HepG2 (cell line): ENCODE results near the gene NPAS2. TPM values are rescaled to one million over a fixed set of nuclear protein-coding genes. Genes with fewer than 3 reads are reported as not detected.

Experiments used
- CENPT ChIP-seq: sonication (generic); formaldehyde crosslinking; IDR thresholded peaks from 2 replicates; pipeline ENCODE4 v1.8.0; 2022; ENCODE audit warnings: low read depth, mild to moderate bottlenecking, moderate library complexity, missing genetic modification reagents
- CREBL2 ChIP-seq: sonication (generic); formaldehyde crosslinking; IDR thresholded peaks from 2 replicates; pipeline ENCODE4 v1.8.1; 2023; ENCODE audit warnings: missing genetic modification reagents, mild to moderate bottlenecking, borderline replicate concordance
- CSRNP1 ChIP-seq: sonication (generic); formaldehyde crosslinking; IDR thresholded peaks from 2 replicates; pipeline ENCODE4 v1.8.1; 2023; ENCODE audit warnings: mild to moderate bottlenecking, missing genetic modification reagents
- MAFG ChIP-seq: sonication (generic); formaldehyde crosslinking; IDR thresholded peaks from 2 replicates; pipeline ENCODE4 v1.5.1; 2020; ENCODE audit warnings: mild to moderate bottlenecking, missing genetic modification reagents
- NCOR1 ChIP-seq: fragments of 200-600 bp; sonication (generic); IDR thresholded peaks from 2 replicates; pipeline ENCODE4 v1.7.0; 2017; ENCODE audit warnings: antibody characterized with exemption, low read length, borderline replicate concordance
- ONECUT2 ChIP-seq: sonication (generic); formaldehyde crosslinking; IDR thresholded peaks from 2 replicates; pipeline ENCODE4 v1.4.0; 2020; ENCODE audit warnings: missing genetic modification reagents
- RNF219 ChIP-seq: sonication (generic); formaldehyde crosslinking; IDR thresholded peaks from 2 replicates; pipeline ENCODE4 v1.5.0; 2020; ENCODE audit warnings: mild to moderate bottlenecking, missing genetic modification reagents
- ZBTB40 ChIP-seq, 2 experiments: fragments of 450-650 bp in 1 of 2; sonication (generic) in 1 of 2; formaldehyde crosslinking in 1 of 2; IDR thresholded peaks; 2 replicates each; pipeline versions ENCODE4 v1.6.1 to v1.8.0; 2016 to 2022; ENCODE audit warnings: antibody characterized with exemption in 1 of 2, mild to moderate bottlenecking in 1 of 2, missing genetic modification reagents in 1 of 2
- ZFP1 ChIP-seq: IDR thresholded peaks from 2 replicates; pipeline ENCODE4 v1.6.1; 2016
- ZMAT3 ChIP-seq: sonication (generic); formaldehyde crosslinking; conservative IDR thresholded peaks from 2 replicates; pipeline ENCODE4 v1.7.0; 2021; ENCODE audit warnings: missing genetic modification reagents
- ZNF367 ChIP-seq: sonication (generic); formaldehyde crosslinking; IDR thresholded peaks from 2 replicates; pipeline ENCODE4 v1.4.0; 2020; ENCODE audit warnings: missing genetic modification reagents, borderline replicate concordance
- ZNF383 ChIP-seq: sonication (generic); formaldehyde crosslinking; IDR thresholded peaks from 2 replicates; pipeline ENCODE4 v1.4.0; 2020; ENCODE audit warnings: missing genetic modification reagents, mild to moderate bottlenecking, borderline replicate concordance
- ZNF589 ChIP-seq: sonication (generic); formaldehyde crosslinking; conservative IDR thresholded peaks from 2 replicates; pipeline ENCODE4 v1.8.0; 2022; ENCODE audit warnings: mild to moderate bottlenecking, moderate library complexity, missing genetic modification reagents
- polyA plus RNA-seq, 8 experiments: library from polyadenylated mRNA; depleted of rRNA in 3 of 8; stranded (reverse) in 7 of 8; unstranded in 1 of 8; fragments of >200 nt; fragmentation: Illumina TruSeq in 4 of 8; extraction: Trizol in 4 of 8; gene quantifications; 2 replicates each; pipeline versions ENCODE4 v1.2.1 to v1.2.3, GENCODE V29; 2011 to 2016; ENCODE audit warnings: low read depth in 4 of 8, missing spikeins in 1 of 8, mixed read lengths in 1 of 8; ENCODE audit not compliant: insufficient read depth in 1 of 8
- total RNA-seq, 5 experiments: library from RNA; depleted of rRNA; stranded (reverse); fragments of >200 nt; fragmentation: Illumina TruSeq; extraction: Trizol; gene quantifications; 2 replicates each; pipeline ENCODE4 v1.2.3, GENCODE V29; 2016; ENCODE audit warnings: low read depth in 1 of 5

Gene NPAS2
- total and polyA plus RNA-seq, 2 of the 13 experiments (the other 11 are each of a cell fraction or from before 2014, with no cell fraction given), result 14.8 to 37.5 TPM

GRCh38 chr2:100819370-100820272 is at the start of gene NPAS2 (continued):
- TF ChIP-seq ZBTB40 (IDR thresholded peaks at IDR 0.05), result no peak
- TF ChIP-seq ZBTB40 (CRISPR knock-in tag; IDR thresholded peaks at IDR 0.05), result no peak
- no peak for TF ChIP-seq ZNF383 (CRISPR knock-in tag)
- no peak for TF ChIP-seq ZNF367 (CRISPR knock-in tag)
- TF ChIP-seq NCOR1, result no peak
- TF ChIP-seq ZNF589 (CRISPR knock-in tag), result no peak
- TF ChIP-seq CENPT (CRISPR knock-in tag), result 0 out of 2 replicates have a peak, but pooled peaks have one; percentile 61
- no peak for TF ChIP-seq ZMAT3 (CRISPR knock-in tag)
- TF ChIP-seq ZFP1 (CRISPR knock-in tag), result no peak
- no peak for TF ChIP-seq ONECUT2 (CRISPR knock-in tag)
- TF ChIP-seq CSRNP1 (CRISPR knock-in tag), result peak; percentile 41; the same call in 1 of the 2 replicates
- no peak; the same call in 1 of the 2 replicates for TF ChIP-seq MAFG (CRISPR knock-in tag)
- TF ChIP-seq RNF219, result no peak
- TF ChIP-seq CREBL2 (CRISPR knock-in tag), result peak; percentile 34; the same call in 1 of the 2 replicates
